GM18519 (cell line): ENCODE results near the gene CDKL5.

Experiments used
- ATAC-seq: cut with Tn5 transposase; IDR thresholded peaks from one replicate; pipeline ENCODE4 v1.9.1; 2021; ENCODE audit warnings: mild to moderate bottlenecking, moderate library complexity; ENCODE audit not compliant: unreplicated experiment, low FRiP score

The CDKL5 gene

GRCh38 chrX:18682979-18683387, 257.6 kb downstream of the CDKL5 start:
- no peak for ATAC-seq

- ATAC-seq = no peak
Observed at GRCh38 chrX:18687856-18688495, 262.6 kb downstream of the CDKL5 start.

GRCh38 chrX:18691431-18691830, 266.0 kb downstream of the CDKL5 start:
- no peak for ATAC-seq

- no peak for ATAC-seq
Observed at GRCh38 chrX:18692541-18692940, 267.1 kb downstream of the CDKL5 start.

GRCh38 chrX:18696653-18697052, 271.2 kb downstream of the CDKL5 start:
- no peak for ATAC-seq

- ATAC-seq = no peak
Observed at GRCh38 chrX:18698737-18699650, 273.6 kb downstream of the CDKL5 start.

- ATAC-seq = no peak
Observed at GRCh38 chrX:18701621-18702361, 276.4 kb downstream of the CDKL5 start.

- ATAC-seq = no peak
Observed at GRCh38 chrX:18702362-18703195, 277.2 kb downstream of the CDKL5 start.
